ENCODE results near the gene TECTB.

- TF ChIP-seq GATA3 (IDR thresholded peaks at IDR 0.05; ENCODE audit: low read depth, low read length) (no peak), GATA2 (IDR thresholded peaks at IDR 0.05; ENCODE audit: low read depth, low read length) (no peak)
Observed at GRCh38 chr10:112282086-112282485, 1.1 kb upstream of the TECTB start.

All from SH-SY5Y (cell line).